ENCODE results near the gene GAA.

GAA gene

GRCh38 chr17:80126449-80126715, 25.0 kb downstream of the GAA start:
- Histone ChIP-seq H3K9me2 (replicated peaks; ENCODE audit: insufficient read depth, low read length) (no peaks in the 10 kb centered on the region), H4K20me1 (ENCODE audit: low read depth, low read length) (no peaks in the 10 kb centered on the region), H3K27me3 (ENCODE audit: low read length) (no peaks in the 10 kb centered on the region), H3K36me3 (ENCODE audit: low read length) (no peaks in the 10 kb centered on the region), H2AFZ (ENCODE audit: low read depth, low read length, severe bottlenecking) (no peak overlapping the region), H3K79me2 (ENCODE audit: insufficient read depth, low read length) (no peaks in the 10 kb centered on the region), H3K9ac (ENCODE audit: low read length) (no peak overlapping the region), H3K9me3 (ENCODE audit: insufficient read depth, low read length) (no peaks in the 10 kb centered on the region), H3K4me3 (ENCODE audit: insufficient read depth, low read length, poor library complexity, severe bottlenecking) (no peak overlapping the region), H3K27ac (ENCODE audit: low read depth, low read length) (no peak overlapping the region), H3F3A (ENCODE audit: insufficient read depth) (peaks cover 10% of the 10 kb centered on the region; the same call in 1 of the 2 replicates), H3K4me2 (ENCODE audit: low read depth, low read length, poor library complexity, severe bottlenecking) (no peak overlapping the region)
- TF ChIP-seq, protein P1, sequence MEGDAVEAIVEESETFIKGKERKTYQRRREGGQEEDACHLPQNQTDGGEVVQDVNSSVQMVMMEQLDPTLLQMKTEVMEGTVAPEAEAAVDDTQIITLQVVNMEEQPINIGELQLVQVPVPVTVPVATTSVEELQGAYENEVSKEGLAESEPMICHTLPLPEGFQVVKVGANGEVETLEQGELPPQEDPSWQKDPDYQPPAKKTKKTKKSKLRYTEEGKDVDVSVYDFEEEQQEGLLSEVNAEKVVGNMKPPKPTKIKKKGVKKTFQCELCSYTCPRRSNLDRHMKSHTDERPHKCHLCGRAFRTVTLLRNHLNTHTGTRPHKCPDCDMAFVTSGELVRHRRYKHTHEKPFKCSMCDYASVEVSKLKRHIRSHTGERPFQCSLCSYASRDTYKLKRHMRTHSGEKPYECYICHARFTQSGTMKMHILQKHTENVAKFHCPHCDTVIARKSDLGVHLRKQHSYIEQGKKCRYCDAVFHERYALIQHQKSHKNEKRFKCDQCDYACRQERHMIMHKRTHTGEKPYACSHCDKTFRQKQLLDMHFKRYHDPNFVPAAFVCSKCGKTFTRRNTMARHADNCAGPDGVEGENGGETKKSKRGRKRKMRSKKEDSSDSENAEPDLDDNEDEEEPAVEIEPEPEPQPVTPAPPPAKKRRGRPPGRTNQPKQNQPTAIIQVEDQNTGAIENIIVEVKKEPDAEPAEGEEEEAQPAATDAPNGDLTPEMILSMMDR (IDR thresholded peaks at IDR 0.05; ENCODE audit: insufficient read depth, low read length, poor library complexity, severe bottlenecking) = no peak
- no peak for TF ChIP-seq EZH2phosphoT487 (conservative IDR thresholded peaks at IDR 0.05; ENCODE audit: low read length)

- H3K4me3 ChIP-seq (ENCODE audit: insufficient read depth, low read length, poor library complexity, severe bottlenecking) = no peak overlapping the region
- H3K27ac ChIP-seq (ENCODE audit: low read depth, low read length) = no peak overlapping the region
- H4K20me1 ChIP-seq (ENCODE audit: low read depth, low read length) = no peaks in the 10 kb centered on the region
- peaks cover 4% of the 10 kb centered on the region; the same call in 1 of the 2 replicates for H3K36me3 ChIP-seq (ENCODE audit: low read length)
- H3F3A ChIP-seq (ENCODE audit: insufficient read depth) = peaks cover 16% of the 10 kb centered on the region
- no peak overlapping the region for H3K9ac ChIP-seq (ENCODE audit: low read length)
- no peak overlapping the region for H3K4me2 ChIP-seq (ENCODE audit: low read depth, low read length, poor library complexity, severe bottlenecking)
- no peak overlapping the region for H2AFZ ChIP-seq (ENCODE audit: low read depth, low read length, severe bottlenecking)
- H3K9me3 ChIP-seq (ENCODE audit: insufficient read depth, low read length) = no peaks in the 10 kb centered on the region
- TF ChIP-seq EZH2phosphoT487 (conservative IDR thresholded peaks at IDR 0.05; ENCODE audit: low read length) = no peak
- TF ChIP-seq, protein P1 (IDR thresholded peaks at IDR 0.05; ENCODE audit: insufficient read depth, low read length, poor library complexity, severe bottlenecking) = no peak
- no peaks in the 10 kb centered on the region for H3K27me3 ChIP-seq (ENCODE audit: low read length)
- no peaks in the 10 kb centered on the region for H3K9me2 ChIP-seq (replicated peaks; ENCODE audit: insufficient read depth, low read length)
- no peaks in the 10 kb centered on the region for H3K79me2 ChIP-seq (ENCODE audit: insufficient read depth, low read length)
Observed at GRCh38 chr17:80129006-80129565, 27.7 kb downstream of the GAA start.

DNA sequence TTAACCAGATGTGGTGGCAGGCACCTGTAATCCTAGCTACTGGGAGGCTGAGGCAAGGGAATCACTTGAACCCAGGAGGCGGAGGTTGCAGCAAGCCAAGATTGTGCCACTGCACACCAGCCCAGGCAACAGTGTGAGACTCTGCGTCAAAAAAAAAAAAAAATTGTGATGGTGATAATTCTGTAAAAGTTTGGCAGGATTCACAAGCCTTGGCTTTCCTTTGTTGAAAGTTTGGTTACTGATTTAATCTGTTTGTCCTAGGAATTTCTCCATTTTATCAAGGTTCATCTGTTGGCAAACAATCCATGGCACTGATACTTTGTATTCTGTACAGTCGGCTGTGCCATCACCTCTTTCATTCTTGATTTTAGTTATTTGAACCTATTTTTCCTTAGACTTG, 29.6 kb downstream of the GAA start:
- Histone ChIP-seq H3K79me2 (ENCODE audit: insufficient read depth, low read length) (no peaks in the 10 kb centered on the region), H3F3A (ENCODE audit: insufficient read depth) (peaks cover 16% of the 10 kb centered on the region), H3K4me2 (ENCODE audit: low read depth, low read length, poor library complexity, severe bottlenecking) (no peak overlapping the region), H3K27ac (ENCODE audit: low read depth, low read length) (no peak overlapping the region), H3K9ac (ENCODE audit: low read length) (no peak overlapping the region), H3K36me3 (ENCODE audit: low read length) (peaks cover 10% of the 10 kb centered on the region; the same call in 1 of the 2 replicates), H3K4me3 (ENCODE audit: insufficient read depth, low read length, poor library complexity, severe bottlenecking) (no peak overlapping the region), H4K20me1 (ENCODE audit: low read depth, low read length) (no peaks in the 10 kb centered on the region), H2AFZ (ENCODE audit: low read depth, low read length, severe bottlenecking) (no peak overlapping the region), H3K9me2 (replicated peaks; ENCODE audit: insufficient read depth, low read length) (no peaks in the 10 kb centered on the region), H3K27me3 (ENCODE audit: low read length) (no peaks in the 10 kb centered on the region), H3K9me3 (ENCODE audit: insufficient read depth, low read length) (no peaks in the 10 kb centered on the region)
- TF ChIP-seq EZH2phosphoT487 (conservative IDR thresholded peaks at IDR 0.05; ENCODE audit: low read length) = no peak
- TF ChIP-seq, protein P1 (IDR thresholded peaks at IDR 0.05; ENCODE audit: insufficient read depth, low read length, poor library complexity, severe bottlenecking) = no peak
